HepG2 (cell line): ENCODE data around the gene IL22RA1. TPM values are rescaled to one million over a fixed set of nuclear protein-coding genes. Genes with fewer than 3 reads are reported as not detected.

ENCODE experiments used
- ATAC-seq: fragments of 200-7000 bp; cut with Tn5 transposase; 3 replicates; pipeline ENCODE4 v1.9.1; 2020; ENCODE audit warnings: mild to moderate bottlenecking, moderate library complexity
- BruUV-seq: library from RNA; stranded (reverse); fragments of 400-500 nt; replicated peaks from 2 replicates; lab custom pipeline; 2021; lab: Mats Ljungman, UMichigan
- CTCF ChIA-PET: fragments of 300-600 bp; formaldehyde crosslinking; extraction: SDS; loops from one replicate; lab custom pipeline; 2021; ENCODE audit warnings: low total read pairs, inconsistent platforms, low intra/inter-chr PET ratio; lab: Yijun Ruan, JAX
- POLR2A ChIA-PET: fragments of 350-600 bp; sonication (Branson Sonifier 250); formaldehyde crosslinking; loops from one replicate; lab custom pipeline; 2020; ENCODE audit warnings: antibody characterized with exemption, inconsistent platforms; lab: Yijun Ruan, JAX
- DNase-seq: peaks from one replicate; pipeline ENCODE4 v3.0.0-alpha.2; 2015; ENCODE audit warnings: low spot score
- FAIRE-seq: peaks from 3 replicates; lab custom pipeline; 2011; peaks lifted over from hg19 to GRCh38; lab: Jason Lieb, UNC
- H2AFZ ChIP-seq: one replicate; pipeline ENCODE4 v1.6.1; 2011; ENCODE audit warnings: low read length, inconsistent platforms
- H3K27ac ChIP-seq: fragments of 300-600 bp; 3 replicates; pipeline ENCODE4 v1.8.0; 2011; ENCODE audit warnings: mixed run types, mild to moderate bottlenecking, mixed read lengths, low read length, inconsistent platforms; ENCODE audit not compliant: insufficient read depth; ENCODE audit errors: extremely low read length
- H3K27me3 ChIP-seq, 2 experiments: fragments of 200-600 bp in 1 of 2; 2 replicates in 1 of 2; 3 replicates in 1 of 2; pipeline versions ENCODE4 v1.6.0 to v1.8.0; 2011; ENCODE audit warnings: low read length in 2 of 2, mild to moderate bottlenecking in 2 of 2, moderate library complexity in 2 of 2, inconsistent platforms in 1 of 2; ENCODE audit not compliant: insufficient read depth in 2 of 2, control insufficient read depth in 1 of 2
- H3K36me3 ChIP-seq, 2 experiments: fragments of 200-600 bp in 1 of 2; replicated peaks in 1 of 2; 2 replicates in 1 of 2; 3 replicates in 1 of 2; pipeline versions ENCODE4 v1.5.1 to v1.8.0; 2011; ENCODE audit warnings: low read length in 2 of 2, inconsistent platforms in 1 of 2; ENCODE audit not compliant: insufficient read depth in 2 of 2, control insufficient read depth in 1 of 2
- H3K4me1 ChIP-seq: 2 replicates; pipeline ENCODE4 v1.5.1; 2012; ENCODE audit warnings: low read length, inconsistent platforms; ENCODE audit not compliant: insufficient read depth
- H3K4me2 ChIP-seq: 2 replicates; pipeline ENCODE4 v1.6.0; 2011; ENCODE audit warnings: low read depth, low read length, inconsistent platforms
- H3K4me3 ChIP-seq, 3 experiments: fragments of 200-600 bp in 1 of 3; sonication (generic), shearing (Covaris generic) in 1 of 3; replicated peaks in 1 of 3; 2 replicates each; pipeline ENCODE4 v1.5.1; 2011 to 2016; ENCODE audit warnings: low read length in 3 of 3, inconsistent platforms in 2 of 3, low read depth in 2 of 3, mild to moderate bottlenecking in 2 of 3, control low read depth in 1 of 3, mixed read lengths in 1 of 3; ENCODE audit not compliant: insufficient read depth in 1 of 3
- H3K79me2 ChIP-seq: one replicate; pipeline ENCODE4 v1.6.1; 2011; ENCODE audit warnings: low read length, inconsistent platforms; ENCODE audit not compliant: insufficient read depth
- H3K9ac ChIP-seq: 2 replicates; pipeline ENCODE4 v1.6.0; 2011; ENCODE audit warnings: mild to moderate bottlenecking, low read depth, low read length, inconsistent platforms; ENCODE audit not compliant: insufficient read depth
- H3K9me3 ChIP-seq: 2 replicates; pipeline ENCODE4 v1.5.1; 2012; ENCODE audit warnings: mild to moderate bottlenecking, low read length
- H4K20me1 ChIP-seq: 2 replicates; pipeline ENCODE4 v1.6.0; 2011; ENCODE audit warnings: inconsistent platforms, mild to moderate bottlenecking, low read length, moderate library complexity; ENCODE audit not compliant: insufficient read depth
- AHR ChIP-seq: IDR thresholded peaks from 2 replicates; pipeline ENCODE4 v1.6.1; 2018; ENCODE audit warnings: missing genetic modification reagents, missing compliant biosample characterization
- BORCS8-MEF2B ChIP-seq: sonication (generic); formaldehyde crosslinking; IDR thresholded peaks from 2 replicates; pipeline ENCODE4 v1.8.0; 2022; ENCODE audit warnings: mild to moderate bottlenecking, missing genetic modification reagents
- WGBS: methylation state at CpG from one replicate; pipeline ENCODE4 v1.1.6; 2017; ENCODE audit warnings: low lambda C conversion rate; 5-methylcytosine and 5-hydroxymethylcytosine counted together
- in situ Hi-C: cut with HindIII; loops from 2 replicates; pipeline ENCODE4 v1.10.0; 2017; ENCODE audit warnings: low pct_unique_long_range_greater_than_20kb; ENCODE audit not compliant: extremely low pct_ligation_motif_present
- intact Hi-C: fragments of 100-400 bp; cut with micrococcal nuclease; formaldehyde crosslinking; loops from one replicate; pipeline ENCODE4 v1.10.0; 2022; ENCODE audit not compliant: unreplicated experiment
- polyA plus RNA-seq, 8 experiments: library from polyadenylated mRNA; depleted of rRNA in 3 of 8; stranded (reverse) in 7 of 8; unstranded in 1 of 8; fragments of >200 nt; fragmentation: Illumina TruSeq in 4 of 8; extraction: Trizol in 4 of 8; gene quantifications; 2 replicates each; pipeline versions ENCODE4 v1.2.1 to v1.2.3, GENCODE V29; 2011 to 2016; ENCODE audit warnings: low read depth in 4 of 8, missing spikeins in 1 of 8, mixed read lengths in 1 of 8; ENCODE audit not compliant: insufficient read depth in 1 of 8
- total RNA-seq, 5 experiments: library from RNA; depleted of rRNA; stranded (reverse); fragments of >200 nt; fragmentation: Illumina TruSeq; extraction: Trizol; gene quantifications; 2 replicates each; pipeline ENCODE4 v1.2.3, GENCODE V29; 2016; ENCODE audit warnings: low read depth in 1 of 5
- TF ChIP-seq, protein P1 (sequence below): sonication (generic); formaldehyde crosslinking; IDR thresholded peaks from 2 replicates; pipeline ENCODE4 v1.5.1; 2020; ENCODE audit warnings: missing genetic modification reagents, mild to moderate bottlenecking, borderline replicate concordance
- TF ChIP-seq, protein P2 (sequence below): sonication (generic); formaldehyde crosslinking; IDR thresholded peaks from 2 replicates; pipeline ENCODE4 v1.4.0; 2020; ENCODE audit warnings: missing genetic modification reagents
- TF ChIP-seq, protein P3 (sequence below): sonication (generic); formaldehyde crosslinking; IDR thresholded peaks from 2 replicates; pipeline ENCODE4 v1.9.0; 2021; ENCODE audit warnings: missing genetic modification reagents, borderline replicate concordance

IL22RA1 gene
- total and polyA plus RNA-seq, 2 of the 13 experiments (the other 11 are each of a cell fraction or from before 2014, with no cell fraction given), result 4.4 to 10.2 TPM

DNA sequence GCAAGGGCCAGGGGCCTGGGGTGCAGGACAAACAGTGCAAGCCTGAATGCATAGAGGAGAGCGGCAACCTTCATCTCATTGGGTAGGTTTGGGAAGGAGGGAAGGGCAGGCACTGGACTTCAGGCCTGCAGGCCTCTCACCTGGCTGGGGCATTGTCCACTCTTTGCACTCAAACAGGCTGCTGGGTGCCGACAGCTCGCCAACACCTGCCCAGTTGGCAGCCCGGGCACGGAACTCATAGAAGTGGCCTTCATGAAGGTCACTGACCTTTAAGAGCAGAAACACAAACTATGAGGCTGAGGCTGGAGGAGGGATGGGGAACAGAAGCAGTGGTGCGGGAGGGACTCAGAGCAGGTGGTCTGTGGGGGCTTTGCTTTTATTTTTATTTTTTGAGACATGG, 61.8 kb downstream of the IL22RA1 start:
- peaks cover 6 to 45% of the 10 kb centered on the region in 2 experiments; a peak in 4 of 5 replicates for H3K36me3 ChIP-seq
- no peaks in the 10 kb centered on the region for H4K20me1 ChIP-seq
- H3K4me2 ChIP-seq, result no peak overlapping the region
- H3K27ac ChIP-seq, result no peak overlapping the region
- H3K9me3 ChIP-seq, result no peaks in the 10 kb centered on the region
- in situ Hi-C loops, result no loop called here
- ATAC-seq (no peak), FAIRE-seq (no peak), DNase-seq (no peak)
- no peak overlapping the region for H2AFZ ChIP-seq
- no peak overlapping the region for H3K9ac ChIP-seq
- ChIA-PET POLR2A (no interaction called here), CTCF (no interaction called here)
- intact Hi-C loops, result no loop called here
- H3K79me2 ChIP-seq, result no peaks in the 10 kb centered on the region
- H3K27me3 ChIP-seq, result no peaks in the 10 kb centered on the region
- no TSS peak for BruUV-seq
- no peaks in the 10 kb centered on the region for H3K4me1 ChIP-seq
- 96% methylated on average over 6 of the region's 6 CpGs for WGBS
- TF ChIP-seq, protein P1, sequence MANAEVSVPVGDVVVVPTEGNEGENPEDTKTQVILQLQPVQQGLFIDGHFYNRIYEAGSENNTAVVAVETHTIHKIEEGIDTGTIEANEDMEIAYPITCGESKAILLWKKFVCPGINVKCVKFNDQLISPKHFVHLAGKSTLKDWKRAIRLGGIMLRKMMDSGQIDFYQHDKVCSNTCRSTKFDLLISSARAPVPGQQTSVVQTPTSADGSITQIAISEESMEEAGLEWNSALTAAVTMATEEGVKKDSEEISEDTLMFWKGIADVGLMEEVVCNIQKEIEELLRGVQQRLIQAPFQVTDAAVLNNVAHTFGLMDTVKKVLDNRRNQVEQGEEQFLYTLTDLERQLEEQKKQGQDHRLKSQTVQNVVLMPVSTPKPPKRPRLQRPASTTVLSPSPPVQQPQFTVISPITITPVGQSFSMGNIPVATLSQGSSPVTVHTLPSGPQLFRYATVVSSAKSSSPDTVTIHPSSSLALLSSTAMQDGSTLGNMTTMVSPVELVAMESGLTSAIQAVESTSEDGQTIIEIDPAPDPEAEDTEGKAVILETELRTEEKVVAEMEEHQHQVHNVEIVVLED (CRISPR knock-in tag), result no peak
- TF ChIP-seq BORCS8-MEF2B (CRISPR knock-in tag) (no peak), AHR (CRISPR knock-in tag) (no peak)
- TF ChIP-seq, protein P2, sequence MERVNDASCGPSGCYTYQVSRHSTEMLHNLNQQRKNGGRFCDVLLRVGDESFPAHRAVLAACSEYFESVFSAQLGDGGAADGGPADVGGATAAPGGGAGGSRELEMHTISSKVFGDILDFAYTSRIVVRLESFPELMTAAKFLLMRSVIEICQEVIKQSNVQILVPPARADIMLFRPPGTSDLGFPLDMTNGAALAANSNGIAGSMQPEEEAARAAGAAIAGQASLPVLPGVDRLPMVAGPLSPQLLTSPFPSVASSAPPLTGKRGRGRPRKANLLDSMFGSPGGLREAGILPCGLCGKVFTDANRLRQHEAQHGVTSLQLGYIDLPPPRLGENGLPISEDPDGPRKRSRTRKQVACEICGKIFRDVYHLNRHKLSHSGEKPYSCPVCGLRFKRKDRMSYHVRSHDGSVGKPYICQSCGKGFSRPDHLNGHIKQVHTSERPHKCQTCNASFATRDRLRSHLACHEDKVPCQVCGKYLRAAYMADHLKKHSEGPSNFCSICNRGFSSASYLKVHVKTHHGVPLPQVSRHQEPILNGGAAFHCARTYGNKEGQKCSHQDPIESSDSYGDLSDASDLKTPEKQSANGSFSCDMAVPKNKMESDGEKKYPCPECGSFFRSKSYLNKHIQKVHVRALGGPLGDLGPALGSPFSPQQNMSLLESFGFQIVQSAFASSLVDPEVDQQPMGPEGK, result no peak
- TF ChIP-seq, protein P3, sequence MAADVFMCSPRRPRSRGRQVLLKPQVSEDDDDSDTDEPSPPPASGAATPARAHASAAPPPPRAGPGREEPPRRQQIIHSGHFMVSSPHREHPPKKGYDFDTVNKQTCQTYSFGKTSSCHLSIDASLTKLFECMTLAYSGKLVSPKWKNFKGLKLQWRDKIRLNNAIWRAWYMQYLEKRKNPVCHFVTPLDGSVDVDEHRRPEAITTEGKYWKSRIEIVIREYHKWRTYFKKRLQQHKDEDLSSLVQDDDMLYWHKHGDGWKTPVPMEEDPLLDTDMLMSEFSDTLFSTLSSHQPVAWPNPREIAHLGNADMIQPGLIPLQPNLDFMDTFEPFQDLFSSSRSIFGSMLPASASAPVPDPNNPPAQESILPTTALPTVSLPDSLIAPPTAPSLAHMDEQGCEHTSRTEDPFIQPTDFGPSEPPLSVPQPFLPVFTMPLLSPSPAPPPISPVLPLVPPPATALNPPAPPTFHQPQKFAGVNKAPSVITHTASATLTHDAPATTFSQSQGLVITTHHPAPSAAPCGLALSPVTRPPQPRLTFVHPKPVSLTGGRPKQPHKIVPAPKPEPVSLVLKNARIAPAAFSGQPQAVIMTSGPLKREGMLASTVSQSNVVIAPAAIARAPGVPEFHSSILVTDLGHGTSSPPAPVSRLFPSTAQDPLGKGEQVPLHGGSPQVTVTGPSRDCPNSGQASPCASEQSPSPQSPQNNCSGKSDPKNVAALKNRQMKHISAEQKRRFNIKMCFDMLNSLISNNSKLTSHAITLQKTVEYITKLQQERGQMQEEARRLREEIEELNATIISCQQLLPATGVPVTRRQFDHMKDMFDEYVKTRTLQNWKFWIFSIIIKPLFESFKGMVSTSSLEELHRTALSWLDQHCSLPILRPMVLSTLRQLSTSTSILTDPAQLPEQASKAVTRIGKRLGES (CRISPR knock-in tag), result no peak
- TF ChIP-seq, all 625 proteins: peak for 0
- H3K4me3 ChIP-seq, result no peak overlapping the region
